ENCODE data around the gene TTC3.

GRCh38 chr21:37047079-37047478, 26.0 kb upstream of the TTC3 start:
- TF ChIP-seq, protein P1, sequence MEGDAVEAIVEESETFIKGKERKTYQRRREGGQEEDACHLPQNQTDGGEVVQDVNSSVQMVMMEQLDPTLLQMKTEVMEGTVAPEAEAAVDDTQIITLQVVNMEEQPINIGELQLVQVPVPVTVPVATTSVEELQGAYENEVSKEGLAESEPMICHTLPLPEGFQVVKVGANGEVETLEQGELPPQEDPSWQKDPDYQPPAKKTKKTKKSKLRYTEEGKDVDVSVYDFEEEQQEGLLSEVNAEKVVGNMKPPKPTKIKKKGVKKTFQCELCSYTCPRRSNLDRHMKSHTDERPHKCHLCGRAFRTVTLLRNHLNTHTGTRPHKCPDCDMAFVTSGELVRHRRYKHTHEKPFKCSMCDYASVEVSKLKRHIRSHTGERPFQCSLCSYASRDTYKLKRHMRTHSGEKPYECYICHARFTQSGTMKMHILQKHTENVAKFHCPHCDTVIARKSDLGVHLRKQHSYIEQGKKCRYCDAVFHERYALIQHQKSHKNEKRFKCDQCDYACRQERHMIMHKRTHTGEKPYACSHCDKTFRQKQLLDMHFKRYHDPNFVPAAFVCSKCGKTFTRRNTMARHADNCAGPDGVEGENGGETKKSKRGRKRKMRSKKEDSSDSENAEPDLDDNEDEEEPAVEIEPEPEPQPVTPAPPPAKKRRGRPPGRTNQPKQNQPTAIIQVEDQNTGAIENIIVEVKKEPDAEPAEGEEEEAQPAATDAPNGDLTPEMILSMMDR (conservative IDR thresholded peaks at IDR 0.05; ENCODE audit: low read depth, low read length) = no peak
- TF ChIP-seq EZH2phosphoT487 (IDR thresholded peaks at IDR 0.05; ENCODE audit: borderline replicate concordance, low read length) (no peak), EZH2 (IDR thresholded peaks at IDR 0.05; ENCODE audit: low read length, unreplicated experiment) (no peak)
